ENCODE results near the gene CHN2. TPM values are rescaled to one million over a fixed set of nuclear protein-coding genes. Genes with fewer than 3 reads are reported as not detected.

The CHN2 gene
- total RNA-seq, 4 donors from 2014 or later: 8.0 to 9.8 (median 8.9) TPM

- Histone ChIP-seq H3K4me3 (no peak overlapping the region), H3K4me1 (no peaks in the 10 kb centered on the region), H3K36me3 (peaks cover 5 to 83% (median 37%) of the 10 kb centered on the region in 4 donors), H3K9me3 (no peaks in the 10 kb centered on the region), H3K27me3 (no peaks in the 10 kb centered on the region), H3K27ac (replicated peaks in 1 of 4) (no peak overlapping the region)
- intact Hi-C loops (cut with DNase I): no loop called here
- 91% methylated on average over 4 of the region's 4 CpGs for WGBS
- DNase-seq (ENCODE audit: extremely low spot score): no peak
- TF ChIP-seq POLR2A (IDR thresholded peaks at IDR 0.05; ENCODE audit: low read depth): no peak
- TF ChIP-seq EP300 (IDR thresholded peaks at IDR 0.05): no peak
- no peak for TF ChIP-seq POLR2AphosphoS5 (IDR thresholded peaks at IDR 0.05)
- TF ChIP-seq CTCF (IDR thresholded peaks at IDR 0.05): no peak
Observed at GRCh38 chr7:29505931-29506330, 311.4 kb downstream of the CHN2 start.

DNA sequence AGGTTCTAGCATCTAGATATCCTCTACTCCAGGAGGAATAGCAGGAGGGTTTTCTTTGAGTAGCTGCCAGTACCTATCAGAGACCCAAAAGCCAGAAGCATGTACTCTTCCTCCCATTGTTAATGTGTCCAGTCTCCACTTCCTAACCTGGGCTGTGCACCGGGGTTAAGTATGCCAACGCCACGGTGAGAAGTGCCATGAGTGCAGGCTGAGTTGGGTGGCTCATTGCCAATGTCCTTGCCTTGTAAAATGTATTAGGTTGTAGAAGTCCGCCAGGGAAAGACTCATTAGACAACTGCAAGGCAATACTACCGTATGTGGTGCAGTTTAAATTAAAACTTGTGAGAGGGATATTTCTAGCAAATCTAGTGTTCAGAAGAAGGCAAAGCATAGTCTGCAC is 314.0 kb downstream of the CHN2 start:
- 79% methylated on average over 5 of the region's 5 CpGs for WGBS
- intact Hi-C loops (cut with DNase I): no loop called here
- Histone ChIP-seq H3K27ac (replicated peaks in 1 of 4) (no peak overlapping the region), H3K27me3 (no peaks in the 10 kb centered on the region), H3K9me3 (no peaks in the 10 kb centered on the region), H3K4me1 (no peaks in the 10 kb centered on the region), H3K36me3 (peaks cover 5 to 71% (median 34%) of the 10 kb centered on the region in 4 donors), H3K4me3 (no peak overlapping the region)
- TF ChIP-seq POLR2A (IDR thresholded peaks at IDR 0.05; ENCODE audit: low read depth) (no peak), EP300 (IDR thresholded peaks at IDR 0.05) (no peak), POLR2AphosphoS5 (IDR thresholded peaks at IDR 0.05) (no peak), CTCF (IDR thresholded peaks at IDR 0.05) (no peak)
- no peak for DNase-seq (ENCODE audit: extremely low spot score)

DNA sequence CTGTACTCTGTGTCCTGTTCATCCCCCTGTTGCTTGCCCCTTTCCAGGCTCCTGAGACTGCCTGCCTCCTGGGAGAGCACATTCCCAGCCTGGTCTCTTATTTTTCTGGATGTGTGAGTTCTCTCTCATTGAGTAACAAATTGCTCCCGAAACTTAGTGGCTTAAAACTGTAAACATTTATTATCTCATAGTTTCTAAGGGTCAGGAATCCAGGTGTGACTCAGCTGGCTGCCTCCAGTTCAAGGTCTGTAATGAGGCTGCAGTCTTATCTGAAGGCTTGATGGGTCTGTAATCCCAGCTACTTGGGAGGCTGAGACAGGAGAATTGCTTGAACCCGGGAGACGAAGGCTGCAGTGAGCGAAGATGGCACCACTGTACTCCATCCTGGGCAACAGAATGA is 315.5 kb downstream of the CHN2 start:
- H3K36me3 ChIP-seq: peaks cover 5 to 62% (median 31%) of the 10 kb centered on the region in 4 donors
- no peaks in the 10 kb centered on the region for H3K27me3 ChIP-seq
- no peak overlapping the region for H3K27ac ChIP-seq (replicated peaks in 1 of 4)
- intact Hi-C loops (cut with DNase I): no loop called here
- 95% methylated on average over 2 of the region's 4 CpGs for WGBS
- TF ChIP-seq CTCF (IDR thresholded peaks at IDR 0.05): no peak
- TF ChIP-seq POLR2A (IDR thresholded peaks at IDR 0.05; ENCODE audit: low read depth): no peak
- no peak for TF ChIP-seq POLR2AphosphoS5 (IDR thresholded peaks at IDR 0.05)
- TF ChIP-seq EP300 (IDR thresholded peaks at IDR 0.05): no peak
- H3K9me3 ChIP-seq: no peaks in the 10 kb centered on the region
- no peak overlapping the region for H3K4me3 ChIP-seq
- no peaks in the 10 kb centered on the region for H3K4me1 ChIP-seq
- no peak for DNase-seq (ENCODE audit: extremely low spot score)

- peaks cover 5 to 50% (median 22%) of the 10 kb centered on the region in 4 donors for H3K36me3 ChIP-seq
- intact Hi-C loops (cut with DNase I): no loop called here
- TF ChIP-seq POLR2A (IDR thresholded peaks at IDR 0.05; ENCODE audit: low read depth): no peak
Observed at GRCh38 chr7:29511337-29511736, 316.8 kb downstream of the CHN2 start.

DNA sequence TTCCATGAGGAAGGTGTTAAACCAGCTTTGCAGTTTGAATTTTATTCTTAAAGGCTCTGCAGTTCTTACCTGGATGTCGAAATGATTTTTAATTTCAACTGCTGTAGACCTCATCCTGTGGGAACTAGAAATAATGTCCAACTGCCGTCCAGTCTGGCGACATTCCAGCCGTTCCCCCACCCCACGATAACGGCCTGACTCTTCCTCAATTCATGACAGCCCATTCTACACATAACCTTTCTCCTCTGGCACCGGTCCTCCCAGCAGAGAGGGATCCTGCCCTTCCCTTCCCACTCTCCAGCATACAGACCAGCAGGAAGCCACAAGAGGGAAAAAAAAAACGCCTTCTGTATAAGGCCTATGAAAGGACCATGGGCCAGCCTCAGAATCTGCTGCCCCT is 317.3 kb downstream of the CHN2 start:
- no peaks in the 10 kb centered on the region for H3K4me1 ChIP-seq
- no peak overlapping the region for H3K27ac ChIP-seq (replicated peaks in 1 of 4)
- no peak for DNase-seq (ENCODE audit: extremely low spot score)
- intact Hi-C loops (cut with DNase I): no loop called here
- no peak overlapping the region for H3K4me3 ChIP-seq
- TF ChIP-seq POLR2A (IDR thresholded peaks at IDR 0.05; ENCODE audit: low read depth) (no peak), EP300 (IDR thresholded peaks at IDR 0.05) (no peak)
- no peaks in the 10 kb centered on the region for H3K27me3 ChIP-seq
- H3K9me3 ChIP-seq: no peaks in the 10 kb centered on the region
- WGBS: 67% methylated on average over 8 of the region's 8 CpGs
- peaks cover 5 to 48% (median 20%) of the 10 kb centered on the region in 4 donors for H3K36me3 ChIP-seq

More at GRCh38 chr7:29511337-29511736, 316.8 kb downstream of the CHN2 start:
- Histone ChIP-seq H3K27me3 (no peaks in the 10 kb centered on the region), H3K27ac (replicated peaks in 1 of 4) (no peak overlapping the region), H3K4me1 (no peaks in the 10 kb centered on the region), H3K9me3 (no peaks in the 10 kb centered on the region), H3K4me3 (no peak overlapping the region)
- no peak for DNase-seq (ENCODE audit: extremely low spot score)
- 62% methylated on average over 1 of the region's 1 CpG for WGBS

- no peak for DNase-seq (ENCODE audit: extremely low spot score)
- WGBS: 95% methylated on average over 2 of the region's 2 CpGs
- no peak overlapping the region for H3K27ac ChIP-seq (replicated peaks in 1 of 4)
- intact Hi-C loops (cut with DNase I): no loop called here
- H3K27me3 ChIP-seq: no peaks in the 10 kb centered on the region
- H3K9me3 ChIP-seq: peaks cover 0 to 2% (median 0%) of the 10 kb centered on the region in 4 donors
- H3K4me1 ChIP-seq: no peaks in the 10 kb centered on the region
- peaks cover 0 to 17% (median 2%) of the 10 kb centered on the region in 4 donors for H3K36me3 ChIP-seq
- TF ChIP-seq POLR2A (IDR thresholded peaks at IDR 0.05; ENCODE audit: low read depth): no peak
- no peak for TF ChIP-seq POLR2AphosphoS5 (IDR thresholded peaks at IDR 0.05)
- TF ChIP-seq EP300 (IDR thresholded peaks at IDR 0.05): no peak
- no peak for TF ChIP-seq CTCF (IDR thresholded peaks at IDR 0.05)
- no peak overlapping the region for H3K4me3 ChIP-seq
Observed at GRCh38 chr7:29516491-29516890, 321.9 kb downstream of the CHN2 start.
